ENCODE results near the gene S1PR4. TPM values are rescaled to one million over a fixed set of nuclear protein-coding genes. Genes with fewer than 3 reads are reported as not detected.
A peak's percentile ranks its signal among the peaks of the same experiment; 100 is the strongest.

S1PR4 gene
- total and polyA plus RNA-seq, 2 of the 13 experiments (the other 11 are each of a cell fraction or from before 2014, with no cell fraction given), result 0.07 to 0.09 TPM

- ChIA-PET CTCF (ENCODE audit: low intra/inter-chr PET ratio, low total read pairs) (no interaction called here), POLR2A (no interaction called here)
- Histone ChIP-seq H2AFZ (ENCODE audit: low read length) (no peak overlapping the region), H4K20me1 (ENCODE audit: insufficient read depth, low read length) (no peaks in the 10 kb centered on the region), H3K4me2 (ENCODE audit: low read depth, low read length) (no peak overlapping the region), H3K4me3 (replicated peaks in 1 of 3; ENCODE audit: insufficient read depth in 1 of 3, low read depth in 2 of 3, low read length in 3 of 3) (no peak overlapping the region), H3K9me3 (ENCODE audit: low read length) (no peaks in the 10 kb centered on the region), H3K27ac (ENCODE audit: extremely low read length, insufficient read depth, low read length) (no peak overlapping the region), H3K4me1 (ENCODE audit: insufficient read depth, low read length) (peaks cover 5% of the 10 kb centered on the region; the same call in 1 of the 2 replicates), H3K9ac (ENCODE audit: insufficient read depth, low read depth, low read length) (no peak overlapping the region), H3K36me3 (replicated peaks in 1 of 2; ENCODE audit: control insufficient read depth in 1 of 2, insufficient read depth in 2 of 2, low read length in 2 of 2) (peaks cover 5 to 15% of the 10 kb centered on the region in 2 experiments; a peak in 3 of 5 replicates), H3K27me3 (ENCODE audit: control insufficient read depth in 1 of 2, insufficient read depth in 2 of 2, low read length in 2 of 2) (no peaks in the 10 kb centered on the region), H3K79me2 (ENCODE audit: insufficient read depth, low read length) (peaks cover 20% of the 10 kb centered on the region)
- BruUV-seq (replicated peaks), result no TSS peak
- intact Hi-C loops (cut with micrococcal nuclease; ENCODE audit: unreplicated experiment) (no loop called here), in situ Hi-C loops (cut with HindIII; ENCODE audit: extremely low pct_ligation_motif_present, low pct_unique_long_range_greater_than_20kb) (no loop called here)
- DNase-seq (ENCODE audit: low spot score), result no peak
- TF ChIP-seq ZNF33A (CRISPR knock-in tag; IDR thresholded peaks at IDR 0.05; ENCODE audit: borderline replicate concordance), result no peak
- 0 out of 2 replicates have a peak, but pooled peaks have one; percentile 43 for TF ChIP-seq RBFOX2 (IDR thresholded peaks at IDR 0.05; ENCODE audit: low read depth, low read length)
- TF ChIP-seq AGO2 (optimal IDR thresholded peaks at IDR 0.05; ENCODE audit: low read depth, low read length), result peak; percentile 38
- no peak for FAIRE-seq
- no peak for ATAC-seq
- WGBS (ENCODE audit: low lambda C conversion rate), result 96% methylated on average over 21 of the region's 40 CpGs
Observed at GRCh38 chr19:3193256-3194105, 14.9 kb downstream of the S1PR4 start.

- H3K9me3 ChIP-seq (ENCODE audit: low read length), result no peaks in the 10 kb centered on the region
- H3K27ac ChIP-seq (ENCODE audit: extremely low read length, insufficient read depth, low read length), result no peak overlapping the region
- H3K79me2 ChIP-seq (ENCODE audit: insufficient read depth, low read length), result peaks cover 12% of the 10 kb centered on the region
- no peak overlapping the region for H3K9ac ChIP-seq (ENCODE audit: insufficient read depth, low read depth, low read length)
- no peak for FAIRE-seq
- no peaks in the 10 kb centered on the region for H3K4me1 ChIP-seq (ENCODE audit: insufficient read depth, low read length)
- BruUV-seq (replicated peaks), result TSS peak; percentile 38
- no peak overlapping the region for H3K4me2 ChIP-seq (ENCODE audit: low read depth, low read length)
- in situ Hi-C loops (cut with HindIII; ENCODE audit: extremely low pct_ligation_motif_present, low pct_unique_long_range_greater_than_20kb) (no loop called here), intact Hi-C loops (cut with micrococcal nuclease; ENCODE audit: unreplicated experiment) (no loop called here)
- ChIA-PET CTCF (ENCODE audit: low intra/inter-chr PET ratio, low total read pairs) (no interaction called here), POLR2A (no interaction called here)
- no peak for DNase-seq (ENCODE audit: low spot score)
- H4K20me1 ChIP-seq (ENCODE audit: insufficient read depth, low read length), result no peaks in the 10 kb centered on the region
- 91% methylated on average over 17 of the region's 17 CpGs for WGBS (ENCODE audit: low lambda C conversion rate)
- H3K4me3 ChIP-seq (replicated peaks in 1 of 3; ENCODE audit: insufficient read depth in 1 of 3, low read depth in 2 of 3, low read length in 3 of 3), result no peak overlapping the region
- ATAC-seq, result no peak
- H2AFZ ChIP-seq (ENCODE audit: low read length), result no peak overlapping the region
- no peaks in the 10 kb centered on the region for H3K27me3 ChIP-seq (ENCODE audit: control insufficient read depth in 1 of 2, insufficient read depth in 2 of 2, low read length in 2 of 2)
- H3K36me3 ChIP-seq (replicated peaks in 1 of 2; ENCODE audit: control insufficient read depth in 1 of 2, insufficient read depth in 2 of 2, low read length in 2 of 2), result peaks cover 3 to 14% of the 10 kb centered on the region in 2 experiments; a peak in 2 of 5 replicates
- peak; percentile 71 for TF ChIP-seq ZBTB40 (IDR thresholded peaks at IDR 0.05)
- TF ChIP-seq ZBTB40 (CRISPR knock-in tag; IDR thresholded peaks at IDR 0.05), result peak; percentile 98
- peak; percentile 45; the same call in 1 of the 2 replicates for TF ChIP-seq ZNF121 (CRISPR knock-in tag; IDR thresholded peaks at IDR 0.05)
Observed at GRCh38 chr19:3194106-3195087, 15.8 kb downstream of the S1PR4 start.

Data from HepG2 (cell line).